Esophagus muscularis mucosa (tissue), 4 donors: ENCODE data around the gene SOX8. TPM values are rescaled to one million over a fixed set of nuclear protein-coding genes. Genes with fewer than 3 reads are reported as not detected.

Experiments used
- DNase-seq: peaks from one replicate; pipeline ENCODE4 v3.0.0-alpha.2; 2017; ENCODE audit errors: extremely low spot score
- H3K27ac ChIP-seq, 4 donors: fragments of 200-600 bp; sonication (generic); replicated peaks in 1 of 4; 1 replicate in 3 of 4; 2 replicates in 1 of 4; pipeline ENCODE4 v1.5.1; 2016 to 2019; ENCODE audit warnings: mild to moderate bottlenecking in 1 of 4
- H3K27me3 ChIP-seq, 4 donors: fragments of 200-600 bp; sonication (generic); one replicate each; pipeline versions ENCODE4 v1.5.1 to v1.6.0; 2016 to 2019
- H3K36me3 ChIP-seq, 4 donors: fragments of 200-600 bp; sonication (generic); one replicate each; pipeline ENCODE4 v1.5.1; 2016 to 2019
- H3K4me1 ChIP-seq, 4 donors: fragments of 200-600 bp; sonication (generic); one replicate each; pipeline ENCODE4 v1.5.1; 2016 to 2019
- H3K4me3 ChIP-seq, 4 donors: fragments of 200-600 bp; sonication (generic); 1 replicate in 2 of 4; 2 replicates in 2 of 4; pipeline ENCODE4 v1.5.1; 2016 to 2019; ENCODE audit warnings: mild to moderate bottlenecking in 4 of 4, moderate library complexity in 1 of 4
- H3K9me3 ChIP-seq, 4 donors: fragments of 200-600 bp; sonication (generic); 1 replicate in 3 of 4; 2 replicates in 1 of 4; pipeline ENCODE4 v1.5.1; 2016 to 2019
- EP300 ChIP-seq: sonication (generic); formaldehyde crosslinking; IDR thresholded peaks from one replicate; pipeline ENCODE4 v1.6.1; 2017; ENCODE audit warnings: antibody characterized with exemption
- POLR2A ChIP-seq: fragments of 450-650 bp; IDR thresholded peaks from one replicate; pipeline ENCODE4 v1.6.1; 2017; ENCODE audit warnings: antibody characterized with exemption, moderate library complexity, mild to moderate bottlenecking, low read depth
- POLR2AphosphoS5 ChIP-seq, 2 donors: sonication (generic); formaldehyde crosslinking; IDR thresholded peaks; one replicate each; pipeline ENCODE4 v1.6.1; 2017; ENCODE audit warnings: antibody characterized with exemption in 2 of 2
- WGBS: methylation state at CpG from one replicate; pipeline ENCODE4 v1.1.5; 2018; 5-methylcytosine and 5-hydroxymethylcytosine counted together
- intact Hi-C: fragments of 100-400 bp; cut with DNase I; formaldehyde crosslinking; loops from one replicate; pipeline ENCODE4 v1.15.1; 2023
- total RNA-seq, 4 donors: library from RNA; depleted of rRNA; stranded (reverse); fragments of >200 nt; gene quantifications; one replicate each; pipeline versions ENCODE4 v1.1.0 to v1.2.1, GENCODE V29; 2016
- TF ChIP-seq, protein P1 (sequence below), 3 experiments: fragments of 200-600 bp in 2 of 3; fragments of 450-650 bp in 1 of 3; sonication (generic) in 2 of 3; IDR thresholded peaks; one replicate each; pipeline ENCODE4 v1.5.1; 2017 to 2019; ENCODE audit warnings: antibody characterized with exemption in 3 of 3, mild to moderate bottlenecking in 2 of 3, moderate library complexity in 1 of 3

SOX8 gene
- total RNA-seq, 4 donors from 2014 or later = 4.1 to 4.6 (median 4.3) TPM

- peak overlapping the region in 3 of 4 donors; percentile 16 to 27 (median 22) for H3K4me3 ChIP-seq
Measured at GRCh38 chr16:997440-998051, 16.0 kb downstream of the SOX8 start.

GRCh38 chr16:998211-998610 lies 16.6 kb downstream of the SOX8 start:
- intact Hi-C loops = no loop called here
- H3K4me3 ChIP-seq = peak overlapping the region in 1 of 4 donors; percentile 16
- peaks cover 0 to 70% (median 4%) of the 10 kb centered on the region in 4 donors for H3K27me3 ChIP-seq
- no peak overlapping the region for H3K27ac ChIP-seq
- no peaks in the 10 kb centered on the region for H3K36me3 ChIP-seq
- TF ChIP-seq, protein P1, sequence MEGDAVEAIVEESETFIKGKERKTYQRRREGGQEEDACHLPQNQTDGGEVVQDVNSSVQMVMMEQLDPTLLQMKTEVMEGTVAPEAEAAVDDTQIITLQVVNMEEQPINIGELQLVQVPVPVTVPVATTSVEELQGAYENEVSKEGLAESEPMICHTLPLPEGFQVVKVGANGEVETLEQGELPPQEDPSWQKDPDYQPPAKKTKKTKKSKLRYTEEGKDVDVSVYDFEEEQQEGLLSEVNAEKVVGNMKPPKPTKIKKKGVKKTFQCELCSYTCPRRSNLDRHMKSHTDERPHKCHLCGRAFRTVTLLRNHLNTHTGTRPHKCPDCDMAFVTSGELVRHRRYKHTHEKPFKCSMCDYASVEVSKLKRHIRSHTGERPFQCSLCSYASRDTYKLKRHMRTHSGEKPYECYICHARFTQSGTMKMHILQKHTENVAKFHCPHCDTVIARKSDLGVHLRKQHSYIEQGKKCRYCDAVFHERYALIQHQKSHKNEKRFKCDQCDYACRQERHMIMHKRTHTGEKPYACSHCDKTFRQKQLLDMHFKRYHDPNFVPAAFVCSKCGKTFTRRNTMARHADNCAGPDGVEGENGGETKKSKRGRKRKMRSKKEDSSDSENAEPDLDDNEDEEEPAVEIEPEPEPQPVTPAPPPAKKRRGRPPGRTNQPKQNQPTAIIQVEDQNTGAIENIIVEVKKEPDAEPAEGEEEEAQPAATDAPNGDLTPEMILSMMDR (IDR thresholded peaks at IDR 0.05) = no peak
- TF ChIP-seq POLR2A = no peak
- no peak for TF ChIP-seq EP300
- no peak for TF ChIP-seq POLR2AphosphoS5 (IDR thresholded peaks at IDR 0.05)
- 90% methylated on average over 4 of the region's 11 CpGs for WGBS
- H3K4me1 ChIP-seq = peaks cover 9 to 24% (median 11%) of the 10 kb centered on the region in 4 donors
- no peak for DNase-seq
- peaks cover 0 to 27% (median 18%) of the 10 kb centered on the region in 4 donors for H3K9me3 ChIP-seq

More at GRCh38 chr16:997440-998051, 16.0 kb downstream of the SOX8 start:
- TF ChIP-seq POLR2AphosphoS5 (IDR thresholded peaks at IDR 0.05) = peak; percentile 26 to 43
- TF ChIP-seq POLR2A = no peak
- Histone ChIP-seq H3K9me3 (peaks cover 0 to 27% (median 18%) of the 10 kb centered on the region in 4 donors), H3K36me3 (no peaks in the 10 kb centered on the region), H3K4me1 (peaks cover 3 to 17% (median 7%) of the 10 kb centered on the region in 4 donors), H3K27me3 (peaks cover 0 to 75% (median 4%) of the 10 kb centered on the region in 4 donors), H3K27ac (no peak overlapping the region)
- 43% methylated on average over 16 of the region's 39 CpGs for WGBS
- DNase-seq = no peak
- intact Hi-C loops = no loop called here

- WGBS = 87% methylated on average over 11 of the region's 11 CpGs
- Histone ChIP-seq H3K4me1 (peaks cover 9 to 27% (median 13%) of the 10 kb centered on the region in 4 donors), H3K4me3 (no peak overlapping the region), H3K9me3 (peaks cover 0 to 27% (median 18%) of the 10 kb centered on the region in 4 donors), H3K27me3 (peaks cover 0 to 70% (median 4%) of the 10 kb centered on the region in 4 donors), H3K36me3 (no peaks in the 10 kb centered on the region), H3K27ac (no peak overlapping the region)
- intact Hi-C loops = no loop called here
- no peak for TF ChIP-seq POLR2A
- TF ChIP-seq POLR2AphosphoS5 (IDR thresholded peaks at IDR 0.05) = no peak
- TF ChIP-seq EP300 = no peak
- DNase-seq = no peak
Measured at GRCh38 chr16:998615-999014, 17.0 kb downstream of the SOX8 start.

GRCh38 chr16:999677-1000076 lies 18.1 kb downstream of the SOX8 start:
- no peaks in the 10 kb centered on the region for H3K36me3 ChIP-seq
- WGBS = no CpG with 5 or more reads among the region's 11 CpGs
- H3K9me3 ChIP-seq = peaks cover 0 to 21% (median 15%) of the 10 kb centered on the region in 4 donors
- peaks cover 0 to 66% (median 4%) of the 10 kb centered on the region in 4 donors for H3K27me3 ChIP-seq
- H3K4me1 ChIP-seq = peaks cover 9 to 27% (median 13%) of the 10 kb centered on the region in 4 donors
- intact Hi-C loops = no loop called here
- H3K27ac ChIP-seq = no peak overlapping the region
- TF ChIP-seq EP300 (no peak), POLR2AphosphoS5 (IDR thresholded peaks at IDR 0.05) (no peak), POLR2A (no peak)
- TF ChIP-seq, protein P1 (IDR thresholded peaks at IDR 0.05) = no peak
- no peak for DNase-seq
- H3K4me3 ChIP-seq = no peak overlapping the region

GRCh38 chr16:1000608-1001007 lies 19.0 kb downstream of the SOX8 start:
- no peaks in the 10 kb centered on the region for H3K36me3 ChIP-seq
- TF ChIP-seq EP300 (no peak), POLR2A (no peak), POLR2AphosphoS5 (IDR thresholded peaks at IDR 0.05) (no peak)
- TF ChIP-seq, protein P1 (IDR thresholded peaks at IDR 0.05) = no peak
- H3K27ac ChIP-seq = no peak overlapping the region
- peaks cover 9 to 27% (median 13%) of the 10 kb centered on the region in 4 donors for H3K4me1 ChIP-seq
- intact Hi-C loops = no loop called here
- H3K4me3 ChIP-seq = no peak overlapping the region
- H3K27me3 ChIP-seq = peaks cover 0 to 59% (median 4%) of the 10 kb centered on the region in 4 donors
- 82% methylated on average over 13 of the region's 17 CpGs for WGBS
- peaks cover 0 to 12% (median 6%) of the 10 kb centered on the region in 4 donors for H3K9me3 ChIP-seq
- no peak for DNase-seq
